HepG2 (cell line): Measurements from ENCODE around the gene KCNT2. TPM values are rescaled to one million over a fixed set of nuclear protein-coding genes. Genes with fewer than 3 reads are reported as not detected.

Experiments used
- ATAC-seq: fragments of 200-7000 bp; cut with Tn5 transposase; 3 replicates; pipeline ENCODE4 v1.9.1; 2020; ENCODE audit warnings: mild to moderate bottlenecking, moderate library complexity
- BruUV-seq: library from RNA; stranded (reverse); fragments of 400-500 nt; replicated peaks from 2 replicates; lab custom pipeline; 2021; lab: Mats Ljungman, UMichigan
- CTCF ChIA-PET: fragments of 300-600 bp; formaldehyde crosslinking; extraction: SDS; loops from one replicate; lab custom pipeline; 2021; ENCODE audit warnings: low total read pairs, inconsistent platforms, low intra/inter-chr PET ratio; lab: Yijun Ruan, JAX
- POLR2A ChIA-PET: fragments of 350-600 bp; sonication (Branson Sonifier 250); formaldehyde crosslinking; loops from one replicate; lab custom pipeline; 2020; ENCODE audit warnings: antibody characterized with exemption, inconsistent platforms; lab: Yijun Ruan, JAX
- DNase-seq: peaks from one replicate; pipeline ENCODE4 v3.0.0-alpha.2; 2015; ENCODE audit warnings: low spot score
- FAIRE-seq: peaks from 3 replicates; lab custom pipeline; 2011; peaks lifted over from hg19 to GRCh38; lab: Jason Lieb, UNC
- H2AFZ ChIP-seq: one replicate; pipeline ENCODE4 v1.6.1; 2011; ENCODE audit warnings: low read length, inconsistent platforms
- H3K27ac ChIP-seq: fragments of 300-600 bp; 3 replicates; pipeline ENCODE4 v1.8.0; 2011; ENCODE audit warnings: mixed run types, mild to moderate bottlenecking, mixed read lengths, low read length, inconsistent platforms; ENCODE audit not compliant: insufficient read depth; ENCODE audit errors: extremely low read length
- H3K27me3 ChIP-seq, 2 experiments: fragments of 200-600 bp in 1 of 2; 2 replicates in 1 of 2; 3 replicates in 1 of 2; pipeline versions ENCODE4 v1.6.0 to v1.8.0; 2011; ENCODE audit warnings: low read length in 2 of 2, mild to moderate bottlenecking in 2 of 2, moderate library complexity in 2 of 2, inconsistent platforms in 1 of 2; ENCODE audit not compliant: insufficient read depth in 2 of 2, control insufficient read depth in 1 of 2
- H3K36me3 ChIP-seq, 2 experiments: fragments of 200-600 bp in 1 of 2; replicated peaks in 1 of 2; 2 replicates in 1 of 2; 3 replicates in 1 of 2; pipeline versions ENCODE4 v1.5.1 to v1.8.0; 2011; ENCODE audit warnings: low read length in 2 of 2, inconsistent platforms in 1 of 2; ENCODE audit not compliant: insufficient read depth in 2 of 2, control insufficient read depth in 1 of 2
- H3K4me1 ChIP-seq: 2 replicates; pipeline ENCODE4 v1.5.1; 2012; ENCODE audit warnings: low read length, inconsistent platforms; ENCODE audit not compliant: insufficient read depth
- H3K4me2 ChIP-seq: 2 replicates; pipeline ENCODE4 v1.6.0; 2011; ENCODE audit warnings: low read depth, low read length, inconsistent platforms
- H3K4me3 ChIP-seq, 3 experiments: fragments of 200-600 bp in 1 of 3; sonication (generic), shearing (Covaris generic) in 1 of 3; replicated peaks in 1 of 3; 2 replicates each; pipeline ENCODE4 v1.5.1; 2011 to 2016; ENCODE audit warnings: low read length in 3 of 3, inconsistent platforms in 2 of 3, low read depth in 2 of 3, mild to moderate bottlenecking in 2 of 3, control low read depth in 1 of 3, mixed read lengths in 1 of 3; ENCODE audit not compliant: insufficient read depth in 1 of 3
- H3K79me2 ChIP-seq: one replicate; pipeline ENCODE4 v1.6.1; 2011; ENCODE audit warnings: low read length, inconsistent platforms; ENCODE audit not compliant: insufficient read depth
- H3K9ac ChIP-seq: 2 replicates; pipeline ENCODE4 v1.6.0; 2011; ENCODE audit warnings: mild to moderate bottlenecking, low read depth, low read length, inconsistent platforms; ENCODE audit not compliant: insufficient read depth
- H3K9me3 ChIP-seq: 2 replicates; pipeline ENCODE4 v1.5.1; 2012; ENCODE audit warnings: mild to moderate bottlenecking, low read length
- H4K20me1 ChIP-seq: 2 replicates; pipeline ENCODE4 v1.6.0; 2011; ENCODE audit warnings: inconsistent platforms, mild to moderate bottlenecking, low read length, moderate library complexity; ENCODE audit not compliant: insufficient read depth
- ETV5 ChIP-seq: IDR thresholded peaks from 2 replicates; pipeline ENCODE4 v1.6.1; 2018; ENCODE audit warnings: missing biosample characterization, missing genetic modification reagents, inconsistent platforms, borderline replicate concordance
- NPAS2 ChIP-seq: sonication (generic); formaldehyde crosslinking; IDR thresholded peaks from 2 replicates; pipeline ENCODE4 v1.8.0; 2022; ENCODE audit warnings: mild to moderate bottlenecking, missing genetic modification reagents, borderline replicate concordance
- RAD51 ChIP-seq: fragments of 450-650 bp; IDR thresholded peaks from 2 replicates; pipeline ENCODE4 v1.6.1; 2016; ENCODE audit warnings: borderline replicate concordance
- RBAK ChIP-seq: sonication (generic); formaldehyde crosslinking; IDR thresholded peaks from 2 replicates; pipeline ENCODE4 v1.5.1; 2020; ENCODE audit warnings: mild to moderate bottlenecking, missing genetic modification reagents
- RBFOX2 ChIP-seq: fragments of 200-400 bp; formaldehyde crosslinking; IDR thresholded peaks from 2 replicates; pipeline ENCODE4 v1.6.1; 2017; ENCODE audit warnings: low read depth, mild to moderate bottlenecking, low read length
- ZNF235 ChIP-seq: sonication (generic); formaldehyde crosslinking; IDR thresholded peaks from 2 replicates; pipeline ENCODE4 v1.8.1; 2023; ENCODE audit warnings: mild to moderate bottlenecking, missing genetic modification reagents, borderline replicate concordance
- ZNF460 ChIP-seq: sonication (generic); formaldehyde crosslinking; IDR thresholded peaks from 2 replicates; pipeline ENCODE4 v1.5.1; 2020; ENCODE audit warnings: missing genetic modification reagents, mild to moderate bottlenecking, borderline replicate concordance
- ZNF644 ChIP-seq: IDR thresholded peaks from 2 replicates; pipeline ENCODE4 v1.6.1; 2016; ENCODE audit warnings: low read depth
- ZNF773 ChIP-seq: sonication (generic); formaldehyde crosslinking; IDR thresholded peaks from 2 replicates; pipeline ENCODE4 v1.4.0; 2020; ENCODE audit warnings: missing genetic modification reagents, borderline replicate concordance
- WGBS: methylation state at CpG from one replicate; pipeline ENCODE4 v1.1.6; 2017; ENCODE audit warnings: low lambda C conversion rate; 5-methylcytosine and 5-hydroxymethylcytosine counted together
- in situ Hi-C: cut with HindIII; loops from 2 replicates; pipeline ENCODE4 v1.10.0; 2017; ENCODE audit warnings: low pct_unique_long_range_greater_than_20kb; ENCODE audit not compliant: extremely low pct_ligation_motif_present
- intact Hi-C: fragments of 100-400 bp; cut with micrococcal nuclease; formaldehyde crosslinking; loops from one replicate; pipeline ENCODE4 v1.10.0; 2022; ENCODE audit not compliant: unreplicated experiment
- polyA plus RNA-seq, 8 experiments: library from polyadenylated mRNA; depleted of rRNA in 3 of 8; stranded (reverse) in 7 of 8; unstranded in 1 of 8; fragments of >200 nt; fragmentation: Illumina TruSeq in 4 of 8; extraction: Trizol in 4 of 8; gene quantifications; 2 replicates each; pipeline versions ENCODE4 v1.2.1 to v1.2.3, GENCODE V29; 2011 to 2016; ENCODE audit warnings: low read depth in 4 of 8, missing spikeins in 1 of 8, mixed read lengths in 1 of 8; ENCODE audit not compliant: insufficient read depth in 1 of 8
- total RNA-seq, 5 experiments: library from RNA; depleted of rRNA; stranded (reverse); fragments of >200 nt; fragmentation: Illumina TruSeq; extraction: Trizol; gene quantifications; 2 replicates each; pipeline ENCODE4 v1.2.3, GENCODE V29; 2016; ENCODE audit warnings: low read depth in 1 of 5
- TF ChIP-seq, protein P1 (sequence below): IDR thresholded peaks from 2 replicates; pipeline ENCODE4 v1.6.1; 2016; ENCODE audit warnings: missing compliant biosample characterization, missing genetic modification reagents, borderline replicate concordance

Gene KCNT2
- total and polyA plus RNA-seq, 2 of the 13 experiments (the other 11 are each of a cell fraction or from before 2014, with no cell fraction given), result not detected

DNA sequence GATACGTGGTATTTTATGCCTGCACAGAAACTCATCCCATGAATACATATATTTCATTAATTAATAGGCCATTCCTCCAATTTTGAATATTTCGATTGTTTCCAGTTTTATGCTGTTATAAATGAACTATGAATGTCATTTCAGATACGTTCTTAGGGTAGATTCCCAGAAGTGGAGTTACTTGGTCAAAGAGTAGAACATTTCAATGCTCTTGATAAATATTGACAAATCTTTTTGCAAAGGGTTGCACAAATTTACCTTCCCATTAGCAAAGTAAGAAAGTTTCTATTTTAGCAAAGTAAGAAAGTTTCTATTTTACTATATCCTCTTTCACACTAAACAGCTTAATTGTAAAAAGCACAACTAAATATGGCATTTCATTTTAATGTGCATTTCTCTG lies 48.9 kb downstream of the KCNT2 start:
- WGBS, result 8% methylated on average over 3 of the region's 3 CpGs
- Histone ChIP-seq H2AFZ (no peak overlapping the region), H3K36me3 (no peaks in the 10 kb centered on the region), H3K9me3 (peaks cover 31% of the 10 kb centered on the region), H3K27ac (no peak overlapping the region), H3K79me2 (no peaks in the 10 kb centered on the region), H3K4me3 (no peak overlapping the region), H3K4me1 (no peaks in the 10 kb centered on the region), H4K20me1 (no peaks in the 10 kb centered on the region), H3K4me2 (no peak overlapping the region), H3K9ac (no peak overlapping the region), H3K27me3 (no peaks in the 10 kb centered on the region)
- in situ Hi-C loops (no loop called here), intact Hi-C loops (no loop called here)
- ATAC-seq (no peak), DNase-seq (no peak), FAIRE-seq (no peak)
- ChIA-PET CTCF (no interaction called here), POLR2A (no interaction called here)
- BruUV-seq, result no TSS peak
- TF ChIP-seq RBAK (CRISPR knock-in tag), result no peak
- TF ChIP-seq ZNF644 (CRISPR knock-in tag), result no peak
- no peak for TF ChIP-seq ZNF460 (CRISPR knock-in tag)
- no peak for TF ChIP-seq ETV5
- no peak for TF ChIP-seq RAD51
- TF ChIP-seq ZNF235 (CRISPR knock-in tag), result no peak
- no peak for TF ChIP-seq ZNF773
- TF ChIP-seq RBFOX2, result no peak
- TF ChIP-seq, protein P1, sequence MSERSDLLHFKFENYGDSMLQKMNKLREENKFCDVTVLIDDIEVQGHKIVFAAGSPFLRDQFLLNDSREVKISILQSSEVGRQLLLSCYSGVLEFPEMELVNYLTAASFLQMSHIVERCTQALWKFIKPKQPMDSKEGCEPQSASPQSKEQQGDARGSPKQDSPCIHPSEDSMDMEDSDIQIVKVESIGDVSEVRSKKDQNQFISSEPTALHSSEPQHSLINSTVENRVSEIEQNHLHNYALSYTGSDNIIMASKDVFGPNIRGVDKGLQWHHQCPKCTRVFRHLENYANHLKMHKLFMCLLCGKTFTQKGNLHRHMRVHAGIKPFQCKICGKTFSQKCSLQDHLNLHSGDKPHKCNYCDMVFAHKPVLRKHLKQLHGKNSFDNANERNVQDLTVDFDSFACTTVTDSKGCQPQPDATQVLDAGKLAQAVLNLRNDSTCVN, result no peak
- TF ChIP-seq NPAS2 (CRISPR knock-in tag), result no peak
